GM12878 (cell line): ENCODE measurements around the gene CSF1. TPM values are rescaled to one million over a fixed set of nuclear protein-coding genes. Genes with fewer than 3 reads are reported as not detected.

Experiments
- ATAC-seq: fragments of 200-7000 bp; cut with Tn5 transposase; 3 replicates; pipeline ENCODE4 v1.9.1; 2020; ENCODE audit warnings: mild to moderate bottlenecking, moderate library complexity
- BruUV-seq: library from RNA; stranded (reverse); fragments of 400-500 nt; replicated peaks from 2 replicates; lab custom pipeline; 2021; lab: Mats Ljungman, UMichigan
- CTCF ChIA-PET: fragments of 300-600 bp; sonication (Branson Sonifier 250); formaldehyde crosslinking; extraction: SDS; loops from one replicate; lab custom pipeline; 2021; ENCODE audit warnings: inconsistent platforms; lab: Yijun Ruan, JAX
- POLR2A ChIA-PET: fragments of 350-600 bp; formaldehyde crosslinking; extraction: SDS; loops from one replicate; lab custom pipeline; 2021; ENCODE audit warnings: inconsistent platforms; lab: Charles Lee
- RAD21 ChIA-PET: fragments of 300-600 bp; sonication (Branson Sonifier 250); formaldehyde crosslinking; loops from one replicate; lab custom pipeline; 2023; ENCODE audit warnings: antibody characterized with exemption; ENCODE audit not compliant: unreplicated experiment; lab: Charles Lee
- SMC1A ChIA-PET: fragments of 300-600 bp; sonication (Branson Sonifier 250); formaldehyde crosslinking; loops from one replicate; lab custom pipeline; 2023; ENCODE audit not compliant: unreplicated experiment, uncharacterized antibody; lab: Charles Lee
- DNase-seq: peaks from one replicate; pipeline ENCODE4 v3.0.0-alpha.2; 2011; ENCODE audit warnings: low read depth, low spot score
- FAIRE-seq: peaks from 3 replicates; lab custom pipeline; 2011; peaks lifted over from hg19 to GRCh38; lab: Jason Lieb, UNC
- H2AFZ ChIP-seq: 2 replicates; pipeline ENCODE4 v1.6.0; 2011; ENCODE audit warnings: low read depth, low read length, control low read depth; ENCODE audit not compliant: control insufficient read depth
- H3K27ac ChIP-seq: 2 replicates; pipeline ENCODE4 v1.5.1; 2011; ENCODE audit warnings: control low read depth; ENCODE audit not compliant: control insufficient read depth, insufficient read depth
- H3K27me3 ChIP-seq, 2 experiments: replicated peaks in 1 of 2; 2 replicates each; pipeline versions ENCODE4 v1.6.0 to v1.6.1; 2011; ENCODE audit warnings: low read length in 1 of 2; ENCODE audit not compliant: control insufficient read depth in 2 of 2, insufficient read depth in 2 of 2
- H3K36me3 ChIP-seq, 2 experiments: 2 replicates each; pipeline ENCODE4 v1.5.1; 2011; ENCODE audit warnings: low read length in 1 of 2; ENCODE audit not compliant: control insufficient read depth in 2 of 2, insufficient read depth in 2 of 2
- H3K4me1 ChIP-seq: 2 replicates; pipeline ENCODE4 v1.6.1; 2011; ENCODE audit warnings: mild to moderate bottlenecking, low read length, moderate library complexity, mixed read lengths; ENCODE audit not compliant: control insufficient read depth, insufficient read depth
- H3K4me2 ChIP-seq: 2 replicates; pipeline ENCODE4 v1.6.0; 2011; ENCODE audit warnings: control low read depth; ENCODE audit not compliant: control insufficient read depth, insufficient read depth
- H3K4me3 ChIP-seq: fragments of 200-600 bp; sonication (generic); 2 replicates; pipeline ENCODE4 v1.5.1; 2016
- H3K79me2 ChIP-seq: 2 replicates; pipeline ENCODE4 v1.6.0; 2011; ENCODE audit warnings: low read length; ENCODE audit not compliant: control insufficient read depth, insufficient read depth
- H3K9ac ChIP-seq: 2 replicates; pipeline ENCODE4 v1.8.0; 2011; ENCODE audit warnings: low read length, control low read depth, mixed read lengths; ENCODE audit not compliant: control insufficient read depth, insufficient read depth
- H3K9me3 ChIP-seq: replicated peaks from 3 replicates; pipeline ENCODE4 v1.5.1; 2011; ENCODE audit warnings: mild to moderate bottlenecking, low read length; ENCODE audit not compliant: control insufficient read depth, insufficient read depth
- H4K20me1 ChIP-seq: 2 replicates; pipeline ENCODE4 v1.6.0; 2011; ENCODE audit not compliant: control insufficient read depth, insufficient read depth
- IRF4 ChIP-seq: IDR thresholded peaks from 2 replicates; pipeline ENCODE4 v1.6.1; 2011; ENCODE audit warnings: low read depth, low read length
- NFYB ChIP-seq: IDR thresholded peaks from 2 replicates; pipeline ENCODE4 v1.6.1; 2011; ENCODE audit warnings: low read depth, mild to moderate bottlenecking, low read length, improper control_type of control experiment, moderate library complexity; ENCODE audit not compliant: insufficient read depth
- RAD21 ChIP-seq: IDR thresholded peaks from 2 replicates; pipeline ENCODE4 v1.6.1; 2011; ENCODE audit warnings: mild to moderate bottlenecking, low read depth, low read length, moderate library complexity; ENCODE audit not compliant: insufficient read depth
- SMAD1 ChIP-seq: fragments of 450-650 bp; IDR thresholded peaks from 2 replicates; pipeline ENCODE4 v1.6.1; 2018; ENCODE audit warnings: mild to moderate bottlenecking, low read depth; ENCODE audit not compliant: partially characterized antibody
- SPI1 ChIP-seq: IDR thresholded peaks from 2 replicates; pipeline ENCODE4 v1.6.1; 2011; ENCODE audit warnings: low read depth, mild to moderate bottlenecking, low read length, moderate library complexity, borderline replicate concordance; ENCODE audit not compliant: insufficient read depth
- STAT3 ChIP-seq: IDR thresholded peaks from 2 replicates; pipeline ENCODE4 v1.6.1; 2011; ENCODE audit warnings: low read depth, low read length, improper control_type of control experiment
- YBX1 ChIP-seq: fragments of 450-650 bp; IDR thresholded peaks from 2 replicates; pipeline ENCODE4 v1.6.1; 2016; ENCODE audit warnings: antibody characterized with exemption
- WGBS: methylation state at CpG from one replicate; pipeline ENCODE4 v1.1.6; 2016; ENCODE audit warnings: low lambda C conversion rate; ENCODE audit not compliant: insufficient replicate concordance, insufficient coverage; ENCODE audit errors: missing lambda C conversion rate; 5-methylcytosine and 5-hydroxymethylcytosine counted together
- in situ Hi-C: fragments of 300-500 bp; cut with MboI; formaldehyde crosslinking; loops from 9 replicates; pipeline ENCODE4 v1.14.3; 2018; ENCODE audit warnings: mixed read lengths
- intact Hi-C: fragments of 100-400 bp; cut with micrococcal nuclease; formaldehyde crosslinking; loops from one replicate; pipeline ENCODE4 v1.14.2; 2022; ENCODE audit not compliant: unreplicated experiment
- polyA plus RNA-seq, 11 experiments: library from polyadenylated mRNA; depleted of rRNA in 4 of 11; unstranded in 6 of 11; stranded (reverse) in 5 of 11; fragments of >200 nt; fragmentation: Nextera tagmentation in 4 of 11; fragmentation: Illumina TruSeq in 1 of 11; extraction: Ambion mirVana in 4 of 11; extraction: Trizol in 1 of 11; gene quantifications; 1 replicate in 1 of 11; 2 replicates in 10 of 11; pipeline versions ENCODE4 v1.2.1 to v1.2.3, GENCODE V29; 2011 to 2016; ENCODE audit warnings: inconsistent platforms in 2 of 11, missing spikeins in 2 of 11, low read depth in 1 of 11
- total RNA-seq, 4 experiments: library from RNA; depleted of rRNA in 3 of 4; stranded (reverse); fragments of >200 nt in 3 of 4; fragmentation: Illumina TruSeq in 1 of 4; extraction: Trizol in 1 of 4; gene quantifications; 2 replicates each; pipeline versions ENCODE4 v1.2.1 to v1.2.3, GENCODE V29; 2013 to 2021

The CSF1 gene
- total and polyA plus RNA-seq, 10 of the 15 experiments (the other 5 are each of a cell fraction or from before 2014, with no cell fraction given): 1.2 to 32.4 (median 13.0) TPM

DNA sequence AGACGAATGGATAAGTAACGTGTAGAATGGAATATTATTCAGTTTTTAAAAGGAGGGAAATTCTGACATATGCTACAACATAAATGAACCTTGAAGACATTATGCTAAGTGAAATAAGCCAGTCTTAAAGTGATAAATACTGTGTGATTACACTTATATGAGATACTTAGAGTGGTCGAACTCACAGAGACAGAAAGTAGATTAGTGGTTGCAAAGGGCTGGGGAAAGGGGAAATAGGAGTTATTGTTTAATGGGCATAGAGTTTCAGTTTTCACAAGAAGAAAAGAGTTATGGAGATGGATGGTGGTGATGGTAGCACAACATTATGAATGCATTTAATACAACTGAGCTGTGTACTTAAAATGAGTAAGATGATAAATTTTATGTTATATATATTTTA lies 59.3 kb downstream of the CSF1 start:
- H3K36me3 ChIP-seq: no peaks in the 10 kb centered on the region
- FAIRE-seq (no peak), DNase-seq (no peak), ATAC-seq (peak; percentile 74)
- BruUV-seq: no TSS peak
- intact Hi-C loops: no loop called here
- TF ChIP-seq STAT3 (no peak), YBX1 (no peak), IRF4 (no peak), SPI1 (peak; percentile 22; the same call in 1 of the 2 replicates), RAD21 (no peak)
- SMC1A ChIA-PET: no interaction called here
- in situ Hi-C loops: no loop called here
- no peaks in the 10 kb centered on the region for H3K4me1 ChIP-seq
- H4K20me1 ChIP-seq: no peaks in the 10 kb centered on the region
- H3K27ac ChIP-seq: no peak overlapping the region
- no peaks in the 10 kb centered on the region; the same call in 2 of the 3 replicates for H3K9me3 ChIP-seq
- H3K9ac ChIP-seq: no peak overlapping the region
- 58% methylated on average over 3 of the region's 3 CpGs for WGBS
- H3K4me2 ChIP-seq: no peak overlapping the region
- H3K79me2 ChIP-seq: no peaks in the 10 kb centered on the region
- H3K4me3 ChIP-seq: no peak overlapping the region
- CTCF ChIA-PET: interaction anchor here (1.2 to 1.7 kb wide), 2 partner anchors 14 to 330 kb away, joined by 5 to 9 read pairs; partner anchors contain the start of gene AHCYL1
- POLR2A ChIA-PET: no interaction called here
- H2AFZ ChIP-seq: no peak overlapping the region
- RAD21 ChIA-PET: interaction anchor here (0.8 kb wide), 1 partner anchor 15 kb away, joined by 6 read pairs; the partner anchor contains the start of gene AHCYL1
- no peaks in the 10 kb centered on the region for H3K27me3 ChIP-seq

DNA sequence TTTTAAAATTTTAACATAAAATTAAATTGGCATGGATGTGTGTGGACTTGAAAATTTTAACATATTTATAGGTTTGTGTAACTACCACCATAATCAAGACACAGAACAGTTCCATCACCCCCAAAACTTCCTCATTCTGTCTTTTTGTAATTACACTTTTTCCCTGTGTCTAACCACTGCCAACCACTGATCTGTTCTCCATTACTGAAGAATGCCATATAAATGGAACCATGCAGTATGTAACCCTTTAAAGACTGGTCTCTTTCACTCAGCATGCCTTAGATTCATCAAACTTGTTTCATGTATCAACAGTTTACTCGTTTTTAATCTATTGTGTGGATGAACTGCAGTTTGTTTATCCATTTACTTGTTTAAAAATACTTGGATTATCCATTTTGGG lies 60.9 kb downstream of the CSF1 start:
- H3K4me3 ChIP-seq: no peak overlapping the region
- no peak for FAIRE-seq
- POLR2A ChIA-PET: no interaction called here
- SMC1A ChIA-PET: interaction anchor here (0.8 to 3.2 kb wide), 5 partner anchors 9 to 195 kb away, joined by 3 to 26 read pairs (median 4); partner anchors contain the start of gene AHCYL1
- no peak for ATAC-seq
- no peak overlapping the region for H3K27ac ChIP-seq
- H3K79me2 ChIP-seq: no peaks in the 10 kb centered on the region
- TF ChIP-seq NFYB (no peak), SMAD1 (no peak)
- WGBS: 0% methylated on average over 1 of the region's 1 CpG
- no peaks in the 10 kb centered on the region for H3K36me3 ChIP-seq
- intact Hi-C loops (no loop called here), in situ Hi-C loops (no loop called here)
- H3K9ac ChIP-seq: no peak overlapping the region
- H4K20me1 ChIP-seq: no peaks in the 10 kb centered on the region
- H3K27me3 ChIP-seq: no peaks in the 10 kb centered on the region
- RAD21 ChIA-PET: interaction anchor here (0.7 to 2.4 kb wide), 2 partner anchors 13 to 332 kb away, joined by 3 to 13 read pairs; partner anchors contain the start of gene AHCYL1
- no peaks in the 10 kb centered on the region; the same call in 2 of the 3 replicates for H3K9me3 ChIP-seq
- no TSS peak for BruUV-seq
- H3K4me1 ChIP-seq: no peaks in the 10 kb centered on the region
- no peak for DNase-seq
- no peak overlapping the region for H2AFZ ChIP-seq
- CTCF ChIA-PET: interaction anchor here (1.4 to 16.8 kb wide), 3 partner anchors 13 to 331 kb away, joined by 3 to 759 read pairs (median 14); partner anchors contain the start of gene AHCYL1
- H3K4me2 ChIP-seq: no peak overlapping the region
